Stimulated activated naive B cell treated with anti-CD40 and anti-IgM and Interleukin-4, amounts not matched to agents 10 μg/mL and 1 μg/mL and 100 μg/mL, for 72 hours (primary cell): ENCODE data around the gene C6orf163.
A peak's percentile ranks its signal among the peaks of the same experiment; 100 is the strongest.

ENCODE experiments used
- ATAC-seq, 2 donors: fragments of 150-1000 bp; cut with Tn5 transposase; replicated peaks; 2 replicates each; pipeline ENCODE4 v1.10.0; 2021; ENCODE audit warnings: moderate library complexity in 1 of 2
- DNase-seq: peaks from one replicate; pipeline ENCODE4 v3.0.0; 2021
- H3K27ac Mint-ChIP-seq: one replicate; pipeline ENCODE4 v1.8.0; 2022; ENCODE audit warnings: mild to moderate bottlenecking, mixed read lengths
- H3K27me3 Mint-ChIP-seq, 2 donors: one replicate each; pipeline ENCODE4 v1.8.0; 2022; ENCODE audit warnings: mixed read lengths in 2 of 2
- H3K36me3 Mint-ChIP-seq, 2 donors: one replicate each; pipeline ENCODE4 v1.8.0; 2022; ENCODE audit warnings: mixed read lengths in 2 of 2, mild to moderate bottlenecking in 1 of 2
- H3K4me1 Mint-ChIP-seq, 2 donors: one replicate each; pipeline ENCODE4 v1.8.0; 2022; ENCODE audit warnings: mixed read lengths in 2 of 2, mild to moderate bottlenecking in 1 of 2
- H3K4me3 Mint-ChIP-seq, 2 donors: one replicate each; pipeline ENCODE4 v1.8.0; 2022; ENCODE audit warnings: mild to moderate bottlenecking in 2 of 2, mixed read lengths in 2 of 2, moderate library complexity in 1 of 2
- H3K9me3 Mint-ChIP-seq, 2 donors: one replicate each; pipeline ENCODE4 v1.8.0; 2022; ENCODE audit warnings: mixed read lengths in 2 of 2, mild to moderate bottlenecking in 1 of 2

Gene C6orf163

GRCh38 chr6:87375315-87375714 lies 30.7 kb downstream of the C6orf163 start:
- Mint-ChIP-seq H3K36me3 (peaks cover 2 to 5% of the 10 kb centered on the region in 2 donors), H3K27ac (no peak overlapping the region), H3K4me1 (peaks cover 8 to 19% of the 10 kb centered on the region in 2 donors), H3K27me3 (no peaks in the 10 kb centered on the region), H3K4me3 (no peak overlapping the region), H3K9me3 (no peaks in the 10 kb centered on the region)
- DNase-seq (no peak), ATAC-seq (no peak)

GRCh38 chr6:87376643-87377042 lies 32.0 kb downstream of the C6orf163 start:
- Mint-ChIP-seq H3K4me1 (peaks cover 8 to 19% of the 10 kb centered on the region in 2 donors), H3K9me3 (no peaks in the 10 kb centered on the region), H3K27me3 (no peaks in the 10 kb centered on the region), H3K4me3 (no peak overlapping the region), H3K36me3 (peaks cover 2 to 5% of the 10 kb centered on the region in 2 donors), H3K27ac (no peak overlapping the region)
- DNase-seq (no peak), ATAC-seq (no peak)

GRCh38 chr6:87378947-87379346 lies 34.3 kb downstream of the C6orf163 start:
- H3K4me1 Mint-ChIP-seq: peaks cover 8 to 19% of the 10 kb centered on the region in 2 donors
- DNase-seq: peak; percentile 2
- peak overlapping the region; percentile 85 for H3K27ac Mint-ChIP-seq
- peaks cover 0 to 2% of the 10 kb centered on the region in 2 donors for H3K36me3 Mint-ChIP-seq
- peak overlapping the region; percentile 61 to 74 for H3K4me3 Mint-ChIP-seq
- peak; percentile 81 to 82 for ATAC-seq
- H3K27me3 Mint-ChIP-seq: no peaks in the 10 kb centered on the region
- no peaks in the 10 kb centered on the region for H3K9me3 Mint-ChIP-seq

GRCh38 chr6:87382861-87383260 lies 38.2 kb downstream of the C6orf163 start:
- Mint-ChIP-seq H3K4me1 (peaks cover 8 to 19% of the 10 kb centered on the region in 2 donors), H3K27ac (no peak overlapping the region), H3K27me3 (no peaks in the 10 kb centered on the region), H3K4me3 (no peak overlapping the region), H3K36me3 (no peaks in the 10 kb centered on the region), H3K9me3 (no peaks in the 10 kb centered on the region)
- ATAC-seq: no peak
- no peak for DNase-seq

- ATAC-seq (no peak), DNase-seq (no peak)
- Mint-ChIP-seq H3K4me1 (peaks cover 2 to 11% of the 10 kb centered on the region in 2 donors), H3K27ac (no peak overlapping the region), H3K9me3 (no peaks in the 10 kb centered on the region), H3K36me3 (no peaks in the 10 kb centered on the region), H3K27me3 (no peaks in the 10 kb centered on the region), H3K4me3 (no peak overlapping the region)
Observed at GRCh38 chr6:87384038-87384437, 39.4 kb downstream of the C6orf163 start.

GRCh38 chr6:87384449-87384848 lies 39.8 kb downstream of the C6orf163 start:
- ATAC-seq (no peak), DNase-seq (no peak)
- Mint-ChIP-seq H3K36me3 (no peaks in the 10 kb centered on the region), H3K4me3 (no peak overlapping the region), H3K27me3 (no peaks in the 10 kb centered on the region), H3K27ac (no peak overlapping the region), H3K9me3 (no peaks in the 10 kb centered on the region), H3K4me1 (peaks cover 0 to 6% of the 10 kb centered on the region in 2 donors)

- no peaks in the 10 kb centered on the region for H3K27me3 Mint-ChIP-seq
- DNase-seq (no peak), ATAC-seq (peak; percentile 43 to 48)
- peaks cover 0 to 2% of the 10 kb centered on the region in 2 donors for H3K36me3 Mint-ChIP-seq
- H3K4me1 Mint-ChIP-seq: no peaks in the 10 kb centered on the region
- H3K27ac Mint-ChIP-seq: no peak overlapping the region
- H3K9me3 Mint-ChIP-seq: no peaks in the 10 kb centered on the region
- no peak overlapping the region for H3K4me3 Mint-ChIP-seq
Observed at GRCh38 chr6:87391334-87391733, 46.7 kb downstream of the C6orf163 start.

GRCh38 chr6:87393026-87393622 lies 48.5 kb downstream of the C6orf163 start:
- ATAC-seq (peak; percentile 70 to 71), DNase-seq (peak; percentile 32)
- Mint-ChIP-seq H3K36me3 (peaks cover 0 to 2% of the 10 kb centered on the region in 2 donors), H3K27me3 (no peaks in the 10 kb centered on the region), H3K27ac (no peak overlapping the region), H3K4me3 (no peak overlapping the region), H3K4me1 (peaks cover 8 to 13% of the 10 kb centered on the region in 2 donors), H3K9me3 (no peaks in the 10 kb centered on the region)

GRCh38 chr6:87395431-87395830 lies 50.8 kb downstream of the C6orf163 start:
- H3K27me3 Mint-ChIP-seq: no peaks in the 10 kb centered on the region
- H3K27ac Mint-ChIP-seq: no peak overlapping the region
- H3K9me3 Mint-ChIP-seq: no peaks in the 10 kb centered on the region
- peaks cover 8 to 13% of the 10 kb centered on the region in 2 donors for H3K4me1 Mint-ChIP-seq
- peaks cover 0 to 2% of the 10 kb centered on the region in 2 donors for H3K36me3 Mint-ChIP-seq
- no peak overlapping the region for H3K4me3 Mint-ChIP-seq
- DNase-seq: no peak
- no peak for ATAC-seq

GRCh38 chr6:87396595-87397392 lies 52.2 kb downstream of the C6orf163 start:
- H3K9me3 Mint-ChIP-seq: no peaks in the 10 kb centered on the region
- no peak overlapping the region for H3K27ac Mint-ChIP-seq
- ATAC-seq: peak; percentile 98
- peaks cover 8 to 13% of the 10 kb centered on the region in 2 donors for H3K4me1 Mint-ChIP-seq
- peak; percentile 32 for DNase-seq
- H3K36me3 Mint-ChIP-seq: peaks cover 0 to 2% of the 10 kb centered on the region in 2 donors
- H3K4me3 Mint-ChIP-seq: peak overlapping the region in 1 of 2 donors; percentile 1
- no peaks in the 10 kb centered on the region for H3K27me3 Mint-ChIP-seq

GRCh38 chr6:87397656-87398055 lies 53.0 kb downstream of the C6orf163 start:
- Mint-ChIP-seq H3K4me1 (peaks cover 8 to 13% of the 10 kb centered on the region in 2 donors), H3K27ac (no peak overlapping the region), H3K36me3 (peaks cover 0 to 2% of the 10 kb centered on the region in 2 donors), H3K27me3 (no peaks in the 10 kb centered on the region), H3K9me3 (no peaks in the 10 kb centered on the region), H3K4me3 (no peak overlapping the region)
- no peak for ATAC-seq
- DNase-seq: no peak

GRCh38 chr6:87401832-87402231 lies 57.2 kb downstream of the C6orf163 start:
- Mint-ChIP-seq H3K27ac (no peak overlapping the region), H3K9me3 (no peaks in the 10 kb centered on the region), H3K36me3 (no peaks in the 10 kb centered on the region), H3K4me1 (peaks cover 8 to 11% of the 10 kb centered on the region in 2 donors), H3K27me3 (peaks cover 4 to 9% of the 10 kb centered on the region in 2 donors), H3K4me3 (no peak overlapping the region)
- DNase-seq: no peak
- no peak for ATAC-seq

GRCh38 chr6:87407561-87407900 lies 62.9 kb downstream of the C6orf163 start:
- Mint-ChIP-seq H3K4me3 (peak overlapping the region; percentile 87 to 93), H3K4me1 (peaks cover 4 to 12% of the 10 kb centered on the region in 2 donors), H3K36me3 (no peaks in the 10 kb centered on the region), H3K27ac (peak overlapping the region; percentile 69), H3K27me3 (peaks cover 10 to 24% of the 10 kb centered on the region in 2 donors), H3K9me3 (no peaks in the 10 kb centered on the region)
- DNase-seq: no peak
- ATAC-seq: peak in 1 of 2 donors; percentile 3

GRCh38 chr6:87407901-87408720 lies 63.5 kb downstream of the C6orf163 start, which contains the start of gene CFAP206:
Gene CFAP206, plus strand, starts transcription at chr6:87407972. Its CDS starts 1,868 bp downstream, at chr6:87409840.
- Mint-ChIP-seq H3K27me3 (peaks cover 10 to 30% of the 10 kb centered on the region in 2 donors), H3K27ac (peak within 1 kb of the TSS; percentile 81), H3K36me3 (no peaks in the 10 kb centered on the region), H3K4me3 (peak within 1 kb of the TSS; percentile 87 to 93), H3K9me3 (no peaks in the 10 kb centered on the region), H3K4me1 (peaks cover 4 to 12% of the 10 kb centered on the region in 2 donors)
- ATAC-seq: peak; percentile 88 to 89
- peak; percentile 75 for DNase-seq
